ENCODE measurements around the gene SGCD.

The SGCD gene

DNA sequence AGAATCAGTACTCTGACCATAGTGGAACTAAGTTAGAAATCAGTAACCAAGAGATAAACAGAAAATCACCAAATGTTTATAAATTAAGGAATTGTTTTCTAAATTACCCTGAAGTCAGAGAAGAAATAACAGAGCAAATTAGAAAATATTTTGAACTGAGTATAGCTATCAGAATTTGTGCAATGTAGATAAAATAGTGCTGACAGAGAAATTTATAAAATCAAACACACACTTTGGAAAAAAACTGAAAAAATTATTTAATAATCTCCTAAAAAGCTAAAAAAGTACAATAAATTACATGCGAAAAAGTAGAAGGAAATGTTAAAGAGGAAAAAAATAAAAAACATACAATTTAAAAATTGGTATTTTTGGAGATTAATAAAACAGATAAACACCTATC lies 486.0 kb downstream of the SGCD start:
- DNase-seq: no peak

GRCh38 chr5:156815988-156816599 lies 489.1 kb downstream of the SGCD start:
- no peak for DNase-seq

Data from NCI-H446 treated with DMSO at 0.1 percent for 48 hours (cell line).